HG03066 (cell line): ENCODE data around the gene ZNF606.
"Not testable (repeated sequence)": the region's sequence is repeated elsewhere in the genome, so short reads cannot be mapped to it uniquely, and the experiment has no call there.

Source experiments
- ATAC-seq: cut with Tn5 transposase; IDR thresholded peaks from one replicate; pipeline ENCODE4 v1.9.1; 2021; ENCODE audit warnings: low read depth; ENCODE audit not compliant: unreplicated experiment

The ZNF606 gene

DNA sequence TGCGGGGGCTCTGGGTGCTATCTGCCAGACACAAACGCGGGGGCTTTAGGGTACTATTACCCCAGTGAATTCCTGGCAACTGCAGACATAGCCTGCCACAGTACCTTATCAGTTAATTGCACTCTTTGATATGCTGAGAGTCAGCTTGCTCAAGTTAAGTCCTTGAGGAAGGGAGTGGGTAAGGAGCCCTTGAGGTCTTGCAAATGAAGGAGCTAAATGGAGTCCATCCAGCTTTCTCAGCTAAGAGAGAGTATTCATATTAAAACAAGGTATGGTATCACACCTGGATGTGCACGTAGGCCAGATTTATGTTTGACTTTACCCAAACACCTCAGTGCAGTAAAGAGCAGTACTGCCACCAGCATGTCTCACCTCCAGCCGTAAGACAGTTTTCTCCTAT is 11.5 kb upstream of the ZNF606 start:
- no peak for ATAC-seq

DNA sequence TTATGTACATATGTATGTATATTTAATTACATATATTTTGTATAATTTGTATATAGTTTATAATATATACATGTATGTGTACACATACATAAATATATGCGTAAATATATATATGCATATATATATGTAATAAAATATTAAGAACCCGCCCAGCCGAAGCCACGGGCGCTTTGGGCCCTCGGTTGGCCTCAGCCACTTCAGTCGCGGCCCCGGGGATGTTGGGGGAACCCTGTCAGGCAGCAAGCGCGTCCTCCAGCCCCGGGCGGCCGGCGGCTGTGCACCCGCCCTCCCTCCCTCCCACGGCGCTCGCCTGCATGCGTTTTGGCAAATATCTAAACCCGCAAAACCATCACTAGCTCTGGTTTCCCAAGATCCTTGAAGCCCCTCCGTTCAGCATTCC is 7.9 kb upstream of the ZNF606 start:
- no peak for ATAC-seq

DNA sequence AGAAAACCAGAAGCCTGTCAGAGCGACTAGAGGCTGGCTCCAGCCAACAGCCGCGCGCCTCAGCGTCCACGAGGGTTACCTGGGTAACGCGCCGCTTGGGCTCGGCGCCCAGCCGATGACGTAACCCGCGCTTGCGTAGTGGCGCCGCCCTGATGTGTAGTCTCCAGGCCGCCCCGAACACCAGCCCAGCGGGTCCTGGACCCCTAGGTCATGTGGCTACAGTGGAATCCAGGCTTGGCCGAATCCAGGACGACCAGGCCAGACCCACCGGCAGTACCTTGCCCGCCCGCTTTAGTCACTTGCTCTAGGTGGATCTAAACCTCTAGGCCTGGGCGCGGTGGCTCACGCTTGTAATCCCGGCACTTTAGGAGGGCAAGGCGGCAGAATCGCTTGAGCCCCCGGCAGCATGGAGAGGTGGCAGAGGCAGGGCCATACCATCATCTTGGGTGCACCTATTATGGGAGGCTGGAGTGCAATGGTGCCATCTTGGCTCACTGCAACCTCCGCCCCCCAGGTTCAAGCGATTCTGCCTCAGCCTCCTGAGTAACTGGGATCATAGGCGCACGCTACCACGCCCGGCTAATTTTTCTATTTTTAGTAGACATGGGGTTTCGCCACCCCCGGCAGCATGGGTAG is 7.2 kb upstream of the ZNF606 start:
- peak; percentile 56 for ATAC-seq

DNA sequence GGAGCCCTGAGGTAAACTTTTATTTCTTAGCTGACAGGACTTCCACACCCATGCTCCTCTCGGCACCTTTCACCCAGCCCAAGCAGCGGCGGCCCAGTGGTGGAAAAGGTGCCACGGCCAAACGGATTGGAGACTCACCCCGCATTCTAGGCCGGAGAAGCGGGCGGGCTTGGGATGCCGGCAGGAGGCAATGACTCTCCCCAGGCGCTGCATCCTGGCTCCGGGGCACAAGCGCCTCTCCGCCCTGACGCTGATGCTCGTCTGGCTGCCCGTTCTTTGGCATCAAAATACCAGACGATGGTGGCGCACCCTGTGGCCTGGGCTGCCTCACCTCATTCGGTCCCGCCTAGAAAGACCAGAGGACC is 6.7 kb upstream of the ZNF606 start:
- ATAC-seq, result peak; percentile 13

DNA sequence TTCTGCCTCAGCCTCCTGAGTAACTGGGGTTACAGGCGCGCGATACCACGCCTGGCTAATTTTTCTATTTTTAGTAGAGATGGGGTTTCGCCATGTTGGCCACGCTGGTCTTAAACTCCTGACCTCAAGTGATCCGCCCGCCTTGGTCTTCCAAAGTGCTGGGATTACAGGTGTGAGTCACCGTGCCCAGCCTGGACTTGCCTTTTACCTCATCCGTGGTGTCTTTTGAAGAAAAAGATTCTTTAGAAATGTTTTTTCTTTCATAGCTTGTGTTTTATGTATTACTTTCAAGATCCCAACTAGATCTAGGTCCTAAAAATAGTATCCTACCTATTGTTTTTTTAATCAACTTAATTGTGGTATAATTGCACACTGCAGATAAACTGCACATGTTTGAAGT is 6.3 kb upstream of the ZNF606 start:
- ATAC-seq, result not testable (repeated sequence)

DNA sequence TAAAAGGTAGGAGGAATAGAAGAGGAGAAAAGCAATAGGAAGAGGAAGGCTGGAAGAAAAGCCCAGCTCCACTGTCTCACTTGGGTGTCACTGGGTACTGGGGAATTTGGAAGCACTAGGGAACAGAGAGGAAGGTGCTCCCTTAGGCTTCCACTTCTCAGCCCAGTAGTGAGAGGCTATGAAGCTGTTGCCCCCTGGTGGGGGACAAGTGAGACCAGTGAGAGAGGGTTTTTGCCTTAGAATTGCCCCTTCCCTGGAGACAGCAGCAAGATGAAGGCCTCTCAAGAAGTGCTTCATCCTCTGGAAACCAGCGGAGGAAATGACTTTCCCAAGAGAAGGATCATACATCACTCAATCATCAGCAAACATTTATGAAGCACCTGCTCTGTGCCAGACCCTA is 4.7 kb upstream of the ZNF606 start:
- no peak for ATAC-seq

DNA sequence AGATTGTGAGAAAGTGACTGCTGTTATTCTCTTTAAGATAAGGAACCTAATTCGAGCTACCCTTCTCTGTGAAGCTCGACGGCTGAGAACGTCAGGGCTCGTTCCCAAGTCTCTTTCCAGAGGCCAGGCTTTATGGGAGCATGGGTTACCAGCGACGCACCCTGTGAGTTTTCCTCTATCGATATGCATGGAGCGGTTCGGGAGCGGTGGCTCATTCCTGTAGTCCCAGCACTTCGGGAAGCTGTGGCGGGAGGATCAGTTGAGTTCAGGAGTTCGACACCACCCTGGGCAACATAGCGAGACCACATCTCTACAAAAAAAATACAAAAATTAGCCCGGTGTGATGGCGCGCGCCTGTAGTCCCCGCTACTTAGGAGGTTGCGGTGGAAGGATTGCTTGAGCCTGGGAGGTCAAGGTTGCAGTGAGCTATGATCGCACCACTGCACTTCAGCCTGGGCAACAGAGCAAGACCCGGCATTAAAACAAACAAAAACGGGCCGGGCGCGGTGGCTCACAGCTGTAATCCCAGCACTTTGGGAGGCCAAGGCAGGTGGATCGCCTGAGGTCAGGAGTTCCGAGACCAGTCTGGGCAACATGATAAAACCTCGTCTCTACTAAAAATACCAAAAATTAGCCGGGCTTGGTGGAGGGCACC is 681 bp upstream of the ZNF606 start:
- ATAC-seq, result no peak

DNA sequence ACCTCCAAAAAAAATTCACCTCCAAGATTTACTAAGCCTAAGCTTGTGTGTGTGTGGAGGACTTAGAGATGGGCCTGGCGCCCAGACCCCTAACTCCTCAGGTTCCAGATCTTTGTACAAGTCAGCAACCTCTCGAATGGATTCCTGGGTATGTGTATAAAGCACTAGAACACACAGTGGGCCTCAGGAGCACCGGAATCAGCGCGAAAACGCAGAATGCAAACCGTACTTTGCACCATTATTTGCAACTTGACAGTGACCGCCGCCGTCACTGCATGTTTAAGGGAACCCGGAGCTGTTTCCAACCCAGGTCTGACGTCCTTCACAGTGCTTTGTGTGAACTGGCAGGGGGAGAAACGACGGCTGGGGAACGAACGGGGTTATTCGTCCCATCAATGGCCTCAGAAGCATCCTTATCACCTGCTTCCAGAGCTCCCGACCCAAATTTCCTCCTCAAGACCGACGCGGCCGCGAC is 688 bp downstream of the ZNF606 start:
- peak; percentile 17 for ATAC-seq

DNA sequence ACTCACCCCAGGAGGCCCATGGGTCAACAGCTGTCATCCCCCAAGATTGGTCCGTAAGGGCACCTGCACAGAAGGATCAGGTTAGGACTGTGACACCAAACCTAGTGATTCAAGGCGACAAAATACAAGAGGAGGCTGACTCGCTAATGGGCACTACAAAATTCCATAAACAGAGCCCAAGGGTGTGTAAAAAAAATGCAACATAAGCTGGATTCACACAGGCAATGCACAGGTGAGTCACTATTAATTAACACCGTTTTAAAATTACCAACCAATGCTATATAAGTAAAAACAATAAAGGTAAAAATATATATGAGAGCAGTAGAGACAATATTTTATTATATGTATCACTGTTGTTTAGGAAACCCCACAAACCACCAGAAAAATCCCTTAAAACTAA is 1.9 kb downstream of the ZNF606 start:
- ATAC-seq, result no peak

DNA sequence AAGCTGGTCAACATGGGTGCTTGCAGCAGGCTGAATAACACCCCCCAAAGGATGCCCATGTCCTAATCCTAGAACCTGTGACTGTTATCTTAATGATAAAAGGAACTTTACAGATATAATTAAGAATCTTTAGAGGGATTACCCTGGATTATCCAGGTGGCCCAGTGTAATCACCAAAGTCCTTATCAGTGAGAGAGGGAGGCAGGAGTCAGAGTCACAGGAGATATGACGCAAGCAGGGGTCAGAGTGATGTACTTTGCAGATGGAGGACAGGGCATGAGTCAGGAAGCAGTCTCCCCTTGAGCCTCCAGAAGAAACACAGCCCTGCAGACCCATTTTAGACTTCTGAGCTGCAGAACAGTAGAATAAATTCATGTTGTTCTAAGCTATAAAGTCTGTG is 9.8 kb downstream of the ZNF606 start:
- ATAC-seq, result no peak

DNA sequence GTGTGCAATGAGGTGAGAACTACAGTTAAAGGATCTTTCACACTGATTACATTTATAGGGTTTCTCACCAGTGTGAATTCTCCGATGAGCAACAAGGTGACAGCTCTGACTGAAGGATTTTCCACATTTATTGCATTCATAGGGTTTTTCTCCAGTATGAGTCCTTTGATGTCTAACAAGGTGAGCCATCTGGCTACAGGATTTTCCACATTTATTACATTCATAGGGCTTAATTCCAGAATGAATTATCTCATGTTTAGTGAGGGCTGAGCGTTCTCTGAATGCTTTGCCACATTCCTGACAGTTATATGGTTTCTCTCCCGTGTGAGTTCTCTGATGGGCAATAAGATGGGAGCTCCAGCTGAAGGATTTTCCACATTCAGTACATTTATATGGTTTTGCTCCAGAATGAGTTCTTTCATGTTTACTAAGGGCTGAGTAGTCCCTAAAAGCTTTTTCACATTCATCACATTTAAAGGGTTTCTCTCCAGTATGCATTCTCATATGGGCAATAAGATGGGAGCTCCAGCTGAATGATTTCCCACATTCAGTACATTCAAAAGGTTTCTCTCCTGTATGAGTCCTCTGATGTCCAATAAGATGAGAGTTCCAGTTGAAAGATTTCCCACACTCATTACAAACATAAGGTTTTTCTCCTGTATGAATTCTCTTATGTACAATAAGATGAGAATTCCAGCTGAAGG is 23.9 kb downstream of the ZNF606 start:
- no peak for ATAC-seq

DNA sequence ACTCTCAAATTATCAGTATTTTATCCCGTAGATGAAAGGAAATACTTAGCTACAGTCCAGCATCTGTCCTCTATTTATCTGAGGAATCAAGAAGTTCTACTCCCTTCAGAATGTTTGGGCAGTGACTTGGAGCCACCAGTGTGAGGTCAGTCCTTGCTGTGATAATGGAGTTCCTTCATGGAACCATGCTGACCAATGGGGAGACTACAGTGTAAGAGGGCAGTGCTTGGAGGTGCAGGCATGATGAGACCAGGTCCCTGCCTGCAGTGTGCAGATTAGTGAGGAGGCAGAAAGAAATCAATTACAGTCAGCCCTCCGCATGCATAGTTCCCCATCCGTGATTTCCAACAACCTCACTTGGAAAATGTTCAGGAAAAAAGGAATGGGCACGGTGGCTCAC is 28.2 kb downstream of the ZNF606 start, which contains the start of gene C19orf18:
TSS of gene C19orf18 (minus strand) at position 101 of the 400 bp plus-strand sequence. CDS start 102 bp downstream, outside the sequence.
- no peak for ATAC-seq

DNA sequence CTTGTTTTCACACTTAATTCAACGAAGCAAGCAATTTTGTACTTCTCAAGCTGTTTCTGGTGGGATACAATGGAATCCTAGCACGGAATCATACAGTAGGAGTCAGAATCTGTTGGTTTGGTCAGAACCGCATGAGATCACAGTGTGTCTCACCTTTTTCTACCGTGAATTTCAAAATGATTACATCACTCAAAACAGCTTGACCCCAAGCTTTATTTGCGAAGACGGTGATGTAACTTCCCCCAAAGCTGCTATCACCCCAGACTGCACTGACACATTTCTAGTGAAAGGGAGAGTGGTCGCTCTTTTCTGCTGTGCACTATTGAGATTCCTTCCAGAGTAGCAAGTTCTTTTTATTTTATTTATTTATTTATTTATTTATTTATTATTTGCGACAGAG is 37.9 kb downstream of the ZNF606 start:
- ATAC-seq, result no peak

DNA sequence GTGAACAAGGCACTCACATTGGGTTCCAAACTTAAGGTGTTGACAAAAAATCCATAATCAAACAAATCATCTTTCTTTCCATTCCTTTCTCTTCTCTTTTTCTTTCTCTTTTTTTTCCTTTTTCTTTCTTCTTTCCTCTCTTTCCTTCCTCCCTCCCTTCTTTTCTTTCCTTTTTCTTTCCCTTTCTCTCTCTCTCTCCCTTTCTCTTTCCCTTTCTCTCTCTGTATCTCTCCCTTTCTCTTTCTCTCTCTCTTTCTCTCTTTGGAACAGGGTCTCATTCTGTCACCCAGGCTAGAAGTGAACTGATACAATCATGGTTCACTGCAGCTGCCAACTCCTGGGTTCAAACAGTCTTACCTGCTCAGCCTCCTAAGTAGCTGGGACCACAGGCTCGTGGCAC is 40.8 kb downstream of the ZNF606 start:
- ATAC-seq, result no peak

DNA sequence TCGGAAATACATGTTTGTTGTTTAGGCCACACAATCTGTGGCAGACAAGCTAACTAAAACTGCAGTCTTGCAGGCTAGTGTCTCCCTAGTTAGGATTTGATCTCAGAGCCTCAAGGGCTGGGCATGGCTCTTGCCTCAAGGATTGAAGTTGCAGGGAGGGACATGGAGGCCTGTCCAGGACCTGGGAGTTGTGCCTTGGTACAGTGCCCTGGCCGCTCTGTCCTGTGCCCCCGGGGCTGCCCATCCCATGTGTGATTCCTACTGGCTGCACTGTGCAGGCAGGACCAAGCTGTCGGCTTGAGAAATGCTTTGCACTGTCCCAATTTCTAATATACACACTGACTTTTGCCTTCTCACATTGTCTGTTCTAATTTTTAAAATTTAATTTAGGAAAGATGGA is 47.6 kb downstream of the ZNF606 start:
- no peak for ATAC-seq

DNA sequence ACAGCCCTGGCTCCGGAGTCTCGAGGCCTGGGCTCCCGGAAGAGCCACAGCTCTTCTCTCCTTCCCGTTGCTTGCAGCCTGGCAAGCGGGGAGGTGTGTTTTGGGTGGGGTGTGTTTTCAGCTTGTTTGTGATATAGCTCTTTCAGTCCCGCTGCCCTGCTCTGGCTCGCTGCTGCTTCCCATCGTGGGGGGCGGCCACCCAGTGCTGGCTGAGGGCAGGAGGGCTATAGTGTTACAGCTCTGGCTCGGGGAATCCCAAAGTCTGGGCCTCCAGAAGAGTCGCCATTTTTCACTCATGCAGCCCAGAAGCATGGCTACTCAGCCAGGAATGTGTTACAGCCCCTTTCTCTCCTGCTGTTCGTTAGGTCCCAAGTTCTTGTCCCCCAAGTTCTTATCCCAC is 52.9 kb downstream of the ZNF606 start:
- no peak for ATAC-seq

DNA sequence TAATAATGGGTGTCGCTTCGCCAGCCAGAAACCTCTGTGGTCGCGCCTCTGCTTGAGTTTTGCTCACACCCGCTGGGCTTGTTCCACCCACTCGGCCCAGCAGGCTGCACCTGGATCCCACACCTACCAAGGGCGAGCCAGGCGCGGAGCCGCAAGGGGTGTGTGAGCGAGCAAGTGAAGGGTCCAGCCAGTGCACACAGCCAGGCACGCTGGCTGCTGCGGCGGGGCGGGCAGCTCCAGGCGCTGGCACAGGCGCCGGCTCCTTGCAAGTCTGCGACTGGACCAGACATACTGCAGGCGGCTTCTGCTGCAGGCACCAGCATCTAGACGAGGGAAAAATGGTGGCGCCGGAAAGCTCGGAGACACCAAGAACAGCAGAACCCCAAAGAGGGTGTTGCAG is 53.3 kb downstream of the ZNF606 start:
- ATAC-seq, result no peak

DNA sequence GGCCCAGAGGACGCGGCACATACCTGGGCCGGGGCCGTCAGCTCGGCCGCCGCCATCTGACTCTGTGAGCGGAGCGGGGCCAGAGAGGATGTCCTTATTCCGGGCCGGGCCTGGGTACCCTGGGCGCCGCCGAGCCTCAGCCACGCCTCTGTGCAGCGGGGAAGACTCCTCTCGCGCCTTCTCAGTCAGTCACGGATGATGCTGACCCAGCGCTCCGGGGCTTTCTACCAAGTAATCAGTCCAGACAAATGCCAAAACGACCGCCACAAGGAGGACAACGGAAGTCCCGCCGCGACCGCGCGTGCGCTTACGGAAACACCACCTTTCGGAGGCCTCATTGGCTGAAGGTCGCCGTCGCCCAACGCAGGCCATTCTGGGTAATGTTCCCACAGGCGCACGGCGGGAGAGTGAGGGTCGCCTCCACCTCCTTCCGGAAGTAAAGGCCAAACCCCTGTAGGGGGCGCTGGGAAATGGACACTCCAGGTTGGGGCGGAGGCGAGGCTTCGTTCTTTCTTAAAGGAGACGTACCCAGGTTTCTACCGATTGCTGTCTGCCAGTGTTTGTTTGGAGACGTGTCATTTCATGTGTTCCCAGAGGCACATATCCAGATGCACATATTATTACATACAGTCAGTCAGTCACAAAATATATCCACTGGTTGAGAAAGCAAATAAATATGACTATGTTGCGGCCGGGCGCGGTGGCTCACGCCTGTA is 55.0 kb downstream of the ZNF606 start, which contains the start of gene ZNF256:
TSS of gene ZNF256 (minus strand) at position 288 of the 716 bp plus-strand sequence. CDS start at position 56, 232 bp downstream.
- ATAC-seq, result peak; percentile 86

DNA sequence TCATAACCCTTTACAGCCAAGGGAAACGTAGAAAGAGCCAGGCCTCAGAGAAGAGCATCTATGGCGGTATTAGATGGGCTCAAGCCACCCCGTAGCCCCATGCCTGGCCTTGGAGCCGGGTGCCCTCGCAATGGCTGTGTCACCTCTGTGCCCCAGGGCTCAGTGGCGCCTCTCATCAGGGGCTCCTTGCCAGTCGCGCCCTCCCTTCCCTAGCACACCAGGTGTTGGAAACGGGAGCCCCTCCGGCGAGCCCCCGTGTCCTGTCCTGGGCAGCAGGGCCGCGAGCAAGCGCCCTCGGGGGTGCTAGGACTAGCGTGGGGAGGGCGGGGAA is 55.6 kb downstream of the ZNF606 start:
- peak; percentile 28 for ATAC-seq

DNA sequence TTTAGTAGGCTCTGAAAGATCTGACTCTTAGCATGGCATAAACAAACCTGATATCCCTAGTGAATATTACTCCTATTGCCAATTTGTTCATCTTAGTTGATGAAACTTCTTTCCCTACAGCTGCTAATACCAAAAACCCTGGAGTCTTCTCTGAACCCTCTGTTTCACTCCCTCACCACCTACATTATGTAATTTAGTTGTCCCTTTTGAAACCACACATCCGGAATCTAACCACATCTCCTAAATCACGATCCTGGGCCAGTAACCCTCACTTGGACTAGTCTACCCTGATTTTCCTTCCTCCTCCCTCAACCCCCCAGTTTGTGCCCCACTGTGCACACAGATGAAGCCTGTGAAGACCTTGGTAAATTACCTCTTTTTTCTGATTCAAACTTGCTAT is 56.3 kb downstream of the ZNF606 start:
- no peak for ATAC-seq

DNA sequence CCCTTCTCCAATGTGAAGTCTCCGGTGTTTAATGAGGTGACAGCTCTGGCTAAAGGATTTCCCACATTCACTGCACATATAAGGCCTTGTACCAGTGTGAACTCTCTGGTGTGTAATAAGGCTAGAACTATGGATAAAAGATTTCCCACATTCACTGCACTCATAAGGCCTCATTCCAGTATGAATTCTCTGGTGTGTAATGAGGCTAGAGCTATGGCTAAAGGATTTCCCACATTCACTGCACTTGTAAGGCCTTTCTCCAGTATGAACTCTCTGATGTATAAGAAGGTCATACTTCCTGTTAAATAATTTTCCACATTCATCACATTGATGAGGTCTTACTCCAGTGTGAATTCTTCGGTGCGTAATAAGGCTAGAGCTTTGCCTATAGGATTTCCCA is 61.0 kb downstream of the ZNF606 start:
- no peak for ATAC-seq
